Breast epithelium (tissue), 3 donors: ENCODE measurements around the gene CALM1.

Source experiments
- POLR2A ChIP-seq: fragments of 450-650 bp; IDR thresholded peaks from one replicate; pipeline ENCODE4 v1.6.1; 2016; ENCODE audit warnings: antibody characterized with exemption, mild to moderate bottlenecking, moderate library complexity
- POLR2AphosphoS5 ChIP-seq, 3 donors: sonication (generic); formaldehyde crosslinking; IDR thresholded peaks; one replicate each; pipeline ENCODE4 v1.6.1; 2017; ENCODE audit warnings: antibody characterized with exemption in 3 of 3
- TF ChIP-seq, protein P1 (sequence below), 3 donors: fragments of 450-650 bp; IDR thresholded peaks; one replicate each; pipeline ENCODE4 v1.5.1; 2016 to 2017; ENCODE audit warnings: antibody characterized with exemption in 3 of 3, mild to moderate bottlenecking in 3 of 3, moderate library complexity in 3 of 3

DNA sequence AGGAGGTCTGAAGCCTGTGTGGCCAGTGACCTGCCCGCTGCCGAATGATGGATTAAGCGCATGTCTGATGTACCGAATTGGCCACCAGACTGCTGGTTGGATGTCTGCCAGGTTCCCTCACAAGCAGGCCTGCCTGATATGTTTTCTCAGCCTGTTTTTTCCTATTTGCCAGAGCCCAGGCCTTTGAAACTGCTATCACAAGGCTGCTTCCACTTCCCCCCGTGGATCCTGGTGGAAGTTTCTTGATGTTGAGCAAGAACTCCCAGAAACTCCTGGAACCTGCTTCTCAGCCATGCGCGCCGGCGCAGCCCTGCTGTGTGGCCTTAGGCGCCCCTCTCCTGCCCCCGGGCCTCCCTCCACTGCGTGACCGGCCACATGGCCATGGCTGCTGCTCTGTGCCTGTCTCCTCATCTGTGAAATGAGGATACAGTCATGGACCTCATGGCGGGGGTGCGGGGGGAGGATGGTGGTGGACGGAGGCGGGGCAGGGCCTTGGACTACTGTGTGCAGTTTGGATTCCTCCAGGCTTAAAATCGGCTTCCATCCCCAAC, 56.6 kb downstream of the CALM1 start:
- TF ChIP-seq POLR2AphosphoS5 (IDR thresholded peaks at IDR 0.05): no peak
- no peak for TF ChIP-seq POLR2A
- TF ChIP-seq, protein P1, sequence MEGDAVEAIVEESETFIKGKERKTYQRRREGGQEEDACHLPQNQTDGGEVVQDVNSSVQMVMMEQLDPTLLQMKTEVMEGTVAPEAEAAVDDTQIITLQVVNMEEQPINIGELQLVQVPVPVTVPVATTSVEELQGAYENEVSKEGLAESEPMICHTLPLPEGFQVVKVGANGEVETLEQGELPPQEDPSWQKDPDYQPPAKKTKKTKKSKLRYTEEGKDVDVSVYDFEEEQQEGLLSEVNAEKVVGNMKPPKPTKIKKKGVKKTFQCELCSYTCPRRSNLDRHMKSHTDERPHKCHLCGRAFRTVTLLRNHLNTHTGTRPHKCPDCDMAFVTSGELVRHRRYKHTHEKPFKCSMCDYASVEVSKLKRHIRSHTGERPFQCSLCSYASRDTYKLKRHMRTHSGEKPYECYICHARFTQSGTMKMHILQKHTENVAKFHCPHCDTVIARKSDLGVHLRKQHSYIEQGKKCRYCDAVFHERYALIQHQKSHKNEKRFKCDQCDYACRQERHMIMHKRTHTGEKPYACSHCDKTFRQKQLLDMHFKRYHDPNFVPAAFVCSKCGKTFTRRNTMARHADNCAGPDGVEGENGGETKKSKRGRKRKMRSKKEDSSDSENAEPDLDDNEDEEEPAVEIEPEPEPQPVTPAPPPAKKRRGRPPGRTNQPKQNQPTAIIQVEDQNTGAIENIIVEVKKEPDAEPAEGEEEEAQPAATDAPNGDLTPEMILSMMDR (IDR thresholded peaks at IDR 0.05): no peak
